ENCODE results near the gene ADK. TPM values are rescaled to one million over a fixed set of nuclear protein-coding genes. Genes with fewer than 3 reads are reported as not detected.

Gene ADK
- total and polyA plus RNA-seq, 2 of the 13 experiments (the other 11 are each of a cell fraction or from before 2014, with no cell fraction given) = 48.6 to 79.1 TPM

GRCh38 chr10:74548676-74549075, 397.7 kb downstream of the ADK start (continued):
- no peak for TF ChIP-seq FOXJ3 (CRISPR knock-in tag; IDR thresholded peaks at IDR 0.05; ENCODE audit: borderline replicate concordance)
- TF ChIP-seq SOX13 (IDR thresholded peaks at IDR 0.05) = no peak
- TF ChIP-seq SOX13 (CRISPR knock-in tag; conservative IDR thresholded peaks at IDR 0.05 in 1 of 2, IDR thresholded peaks at IDR 0.05 in 1 of 2) = peak in 1 of 2 experiments; percentile 53; a peak in 1 of 4 replicates
- peak; percentile 30; the same call in 1 of the 2 replicates for TF ChIP-seq ZBTB20 (CRISPR knock-in tag; IDR thresholded peaks at IDR 0.05; ENCODE audit: borderline replicate concordance, low read depth)
- no peak for TF ChIP-seq MTA3 (CRISPR knock-in tag; IDR thresholded peaks at IDR 0.05)
- TF ChIP-seq, protein P1, sequence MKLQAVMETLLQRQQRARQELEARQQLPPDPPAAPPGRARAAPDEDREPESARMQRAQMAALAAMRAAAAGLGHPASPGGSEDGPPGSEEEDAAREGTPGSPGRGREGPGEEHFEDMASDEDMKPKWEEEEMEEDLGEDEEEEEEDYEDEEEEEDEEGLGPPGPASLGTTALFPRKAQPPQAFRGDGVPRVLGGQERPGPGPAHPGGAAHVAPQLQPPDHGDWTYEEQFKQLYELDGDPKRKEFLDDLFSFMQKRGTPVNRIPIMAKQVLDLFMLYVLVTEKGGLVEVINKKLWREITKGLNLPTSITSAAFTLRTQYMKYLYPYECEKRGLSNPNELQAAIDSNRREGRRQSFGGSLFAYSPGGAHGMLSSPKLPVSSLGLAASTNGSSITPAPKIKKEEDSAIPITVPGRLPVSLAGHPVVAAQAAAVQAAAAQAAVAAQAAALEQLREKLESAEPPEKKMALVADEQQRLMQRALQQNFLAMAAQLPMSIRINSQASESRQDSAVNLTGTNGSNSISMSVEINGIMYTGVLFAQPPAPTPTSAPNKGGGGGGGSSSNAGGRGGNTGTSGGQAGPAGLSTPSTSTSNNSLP (IDR thresholded peaks at IDR 0.05; ENCODE audit: low read depth, low read length) = peak; percentile 87
- TF ChIP-seq FOXA1 (IDR thresholded peaks at IDR 0.05) = no peak
- no peak; the same call in 1 of the 2 replicates for TF ChIP-seq FOXA1 (CRISPR knock-in tag; IDR thresholded peaks at IDR 0.05)
- TF ChIP-seq, protein P2, sequence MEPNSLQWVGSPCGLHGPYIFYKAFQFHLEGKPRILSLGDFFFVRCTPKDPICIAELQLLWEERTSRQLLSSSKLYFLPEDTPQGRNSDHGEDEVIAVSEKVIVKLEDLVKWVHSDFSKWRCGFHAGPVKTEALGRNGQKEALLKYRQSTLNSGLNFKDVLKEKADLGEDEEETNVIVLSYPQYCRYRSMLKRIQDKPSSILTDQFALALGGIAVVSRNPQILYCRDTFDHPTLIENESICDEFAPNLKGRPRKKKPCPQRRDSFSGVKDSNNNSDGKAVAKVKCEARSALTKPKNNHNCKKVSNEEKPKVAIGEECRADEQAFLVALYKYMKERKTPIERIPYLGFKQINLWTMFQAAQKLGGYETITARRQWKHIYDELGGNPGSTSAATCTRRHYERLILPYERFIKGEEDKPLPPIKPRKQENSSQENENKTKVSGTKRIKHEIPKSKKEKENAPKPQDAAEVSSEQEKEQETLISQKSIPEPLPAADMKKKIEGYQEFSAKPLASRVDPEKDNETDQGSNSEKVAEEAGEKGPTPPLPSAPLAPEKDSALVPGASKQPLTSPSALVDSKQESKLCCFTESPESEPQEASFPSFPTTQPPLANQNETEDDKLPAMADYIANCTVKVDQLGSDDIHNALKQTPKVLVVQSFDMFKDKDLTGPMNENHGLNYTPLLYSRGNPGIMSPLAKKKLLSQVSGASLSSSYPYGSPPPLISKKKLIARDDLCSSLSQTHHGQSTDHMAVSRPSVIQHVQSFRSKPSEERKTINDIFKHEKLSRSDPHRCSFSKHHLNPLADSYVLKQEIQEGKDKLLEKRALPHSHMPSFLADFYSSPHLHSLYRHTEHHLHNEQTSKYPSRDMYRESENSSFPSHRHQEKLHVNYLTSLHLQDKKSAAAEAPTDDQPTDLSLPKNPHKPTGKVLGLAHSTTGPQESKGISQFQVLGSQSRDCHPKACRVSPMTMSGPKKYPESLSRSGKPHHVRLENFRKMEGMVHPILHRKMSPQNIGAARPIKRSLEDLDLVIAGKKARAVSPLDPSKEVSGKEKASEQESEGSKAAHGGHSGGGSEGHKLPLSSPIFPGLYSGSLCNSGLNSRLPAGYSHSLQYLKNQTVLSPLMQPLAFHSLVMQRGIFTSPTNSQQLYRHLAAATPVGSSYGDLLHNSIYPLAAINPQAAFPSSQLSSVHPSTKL (CRISPR knock-in tag; IDR thresholded peaks at IDR 0.05) = peak; percentile 64; the same call in 1 of the 2 replicates
- no peak for TF ChIP-seq HOXA3 (CRISPR knock-in tag; IDR thresholded peaks at IDR 0.05)
- TF ChIP-seq TARDBP (CRISPR knock-in tag; IDR thresholded peaks at IDR 0.05) = no peak
- TF ChIP-seq PRPF4 (IDR thresholded peaks at IDR 0.05; ENCODE audit: low read depth, low read length, poor library complexity, severe bottlenecking) = no peak
- TF ChIP-seq ZNF292 (CRISPR knock-in tag; IDR thresholded peaks at IDR 0.05; ENCODE audit: borderline replicate concordance, low read depth) = no peak
- TF ChIP-seq FOXP4 (CRISPR knock-in tag; IDR thresholded peaks at IDR 0.05) = peak; percentile 50
- TF ChIP-seq SOX6 (IDR thresholded peaks at IDR 0.05) = no peak
- TF ChIP-seq SOX6 (CRISPR knock-in tag; IDR thresholded peaks at IDR 0.05) = peak; percentile 12; the same call in 1 of the 2 replicates
- peak; percentile 64; the same call in 1 of the 2 replicates for TF ChIP-seq NFIC (IDR thresholded peaks at IDR 0.05; ENCODE audit: low read length)
- TF ChIP-seq ETV5 (CRISPR knock-in tag; IDR thresholded peaks at IDR 0.05; ENCODE audit: borderline replicate concordance) = peak; percentile 15; the same call in 1 of the 2 replicates
- no peak for TF ChIP-seq TAF1 (CRISPR knock-in tag; IDR thresholded peaks at IDR 0.05)
- no peak for TF ChIP-seq RAD21 (CRISPR knock-in tag; IDR thresholded peaks at IDR 0.05)
- TF ChIP-seq CEBPB (IDR thresholded peaks at IDR 0.05; ENCODE audit: borderline replicate concordance, low read depth, low read length) = no peak
- TF ChIP-seq ZNF451 (CRISPR knock-in tag; IDR thresholded peaks at IDR 0.05) = no peak
- TF ChIP-seq YEATS4 (CRISPR knock-in tag; IDR thresholded peaks at IDR 0.05; ENCODE audit: borderline replicate concordance) = no peak
- no peak for TF ChIP-seq ZNF761 (CRISPR knock-in tag; conservative IDR thresholded peaks at IDR 0.05)
- no peak for TF ChIP-seq POLR2G (IDR thresholded peaks at IDR 0.05; ENCODE audit: low read depth, low read length)
